Lower leg skin (tissue), 4 donors: ENCODE results near the gene SRMS. TPM values are rescaled to one million over a fixed set of nuclear protein-coding genes. Genes with fewer than 3 reads are reported as not detected.
"Not testable (repeated sequence)": the region's sequence is repeated elsewhere in the genome, so short reads cannot be mapped to it uniquely, and the experiment has no call there.

ENCODE experiments used
- DNase-seq, 2 donors: peaks; one replicate each; pipeline ENCODE4 v3.0.0-alpha.2; 2019; ENCODE audit warnings: low spot score in 2 of 2
- H3K4me3 ChIP-seq: fragments of 200-600 bp; sonication (generic); 2 replicates; pipeline ENCODE4 v1.5.1; 2017; ENCODE audit warnings: mild to moderate bottlenecking, low read depth; ENCODE audit not compliant: poor library complexity, severe bottlenecking
- POLR2A ChIP-seq, 2 donors: fragments of 450-650 bp; IDR thresholded peaks; one replicate each; pipeline ENCODE4 v1.6.1; 2016 to 2017; ENCODE audit warnings: antibody characterized with exemption in 2 of 2, mild to moderate bottlenecking in 1 of 2, moderate library complexity in 1 of 2
- WGBS, 2 donors: methylation state at CpG; one replicate each; pipeline ENCODE4 v1.1.5; 2018; 5-methylcytosine and 5-hydroxymethylcytosine counted together
- intact Hi-C: fragments of 100-400 bp; cut with DNase I; formaldehyde crosslinking; loops from one replicate; pipeline ENCODE4 v1.15.0; 2023; ENCODE audit warnings: low total_unique reads
- total RNA-seq, 4 donors: library from RNA; depleted of rRNA; stranded (reverse); fragments of >200 nt; gene quantifications; one replicate each; pipeline ENCODE4 v1.1.0, GENCODE V29; 2016
- TF ChIP-seq, protein P1 (sequence below), 3 donors: fragments of 450-650 bp; IDR thresholded peaks; one replicate each; pipeline ENCODE4 v1.5.1; 2016; ENCODE audit warnings: antibody characterized with exemption in 3 of 3, mild to moderate bottlenecking in 3 of 3, moderate library complexity in 2 of 3

Gene SRMS
- total RNA-seq, 4 donors from 2014 or later = 0.16 to 0.59 (median 0.37) TPM; not detected in 1

GRCh38 chr20:63562461-63563224 is 15.1 kb upstream of the SRMS start:
- intact Hi-C loops = no loop called here
- TF ChIP-seq POLR2A (IDR thresholded peaks at IDR 0.05) = no peak
- TF ChIP-seq, protein P1, sequence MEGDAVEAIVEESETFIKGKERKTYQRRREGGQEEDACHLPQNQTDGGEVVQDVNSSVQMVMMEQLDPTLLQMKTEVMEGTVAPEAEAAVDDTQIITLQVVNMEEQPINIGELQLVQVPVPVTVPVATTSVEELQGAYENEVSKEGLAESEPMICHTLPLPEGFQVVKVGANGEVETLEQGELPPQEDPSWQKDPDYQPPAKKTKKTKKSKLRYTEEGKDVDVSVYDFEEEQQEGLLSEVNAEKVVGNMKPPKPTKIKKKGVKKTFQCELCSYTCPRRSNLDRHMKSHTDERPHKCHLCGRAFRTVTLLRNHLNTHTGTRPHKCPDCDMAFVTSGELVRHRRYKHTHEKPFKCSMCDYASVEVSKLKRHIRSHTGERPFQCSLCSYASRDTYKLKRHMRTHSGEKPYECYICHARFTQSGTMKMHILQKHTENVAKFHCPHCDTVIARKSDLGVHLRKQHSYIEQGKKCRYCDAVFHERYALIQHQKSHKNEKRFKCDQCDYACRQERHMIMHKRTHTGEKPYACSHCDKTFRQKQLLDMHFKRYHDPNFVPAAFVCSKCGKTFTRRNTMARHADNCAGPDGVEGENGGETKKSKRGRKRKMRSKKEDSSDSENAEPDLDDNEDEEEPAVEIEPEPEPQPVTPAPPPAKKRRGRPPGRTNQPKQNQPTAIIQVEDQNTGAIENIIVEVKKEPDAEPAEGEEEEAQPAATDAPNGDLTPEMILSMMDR (IDR thresholded peaks at IDR 0.05) = no peak
- whole genome bisulfite sequencing, 2 donors = 93 to 94% methylated on average over 37 to 48 of the region's 54 CpGs
- H3K4me3 ChIP-seq = no peak overlapping the region
- DNase-seq = no peak

DNA sequence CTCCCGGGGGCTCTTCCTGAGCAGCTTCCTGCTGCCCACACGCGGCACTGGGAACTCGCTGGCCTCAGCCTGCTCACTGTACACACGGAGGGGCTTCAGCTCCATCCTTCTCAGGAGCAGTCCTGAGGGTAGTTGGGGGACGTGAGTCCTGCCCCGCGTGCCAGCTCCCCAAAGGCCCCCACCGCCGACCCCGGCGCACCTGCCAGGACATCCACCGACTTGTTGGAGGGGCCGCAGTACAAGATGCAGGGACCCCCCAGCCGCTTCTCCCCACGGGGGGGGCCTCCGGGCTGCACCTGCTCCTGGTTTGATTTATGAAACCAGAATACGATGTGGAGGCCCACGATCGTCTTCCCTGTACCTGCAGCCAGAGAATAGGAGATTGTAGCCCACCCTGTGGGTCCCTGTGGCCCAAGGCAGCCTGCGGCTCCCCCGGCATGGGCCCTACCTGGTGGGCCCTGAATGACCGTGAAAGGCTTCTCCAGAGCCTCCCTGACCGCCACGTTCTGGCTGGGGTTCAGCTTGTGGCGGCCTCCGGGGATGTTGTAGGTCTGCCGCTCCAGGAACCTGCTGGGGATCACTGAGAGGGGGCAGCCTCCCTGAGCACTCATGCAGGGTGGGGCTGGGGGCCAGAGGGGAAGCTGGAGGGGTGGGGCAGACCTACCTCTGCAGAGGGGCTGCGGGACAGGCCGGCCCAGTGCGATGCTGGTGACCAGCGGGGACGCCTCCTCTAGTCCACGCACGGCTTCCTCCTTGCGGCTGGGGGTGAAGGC is 14.3 kb upstream of the SRMS start:
- no peak overlapping the region for H3K4me3 ChIP-seq

DNA sequence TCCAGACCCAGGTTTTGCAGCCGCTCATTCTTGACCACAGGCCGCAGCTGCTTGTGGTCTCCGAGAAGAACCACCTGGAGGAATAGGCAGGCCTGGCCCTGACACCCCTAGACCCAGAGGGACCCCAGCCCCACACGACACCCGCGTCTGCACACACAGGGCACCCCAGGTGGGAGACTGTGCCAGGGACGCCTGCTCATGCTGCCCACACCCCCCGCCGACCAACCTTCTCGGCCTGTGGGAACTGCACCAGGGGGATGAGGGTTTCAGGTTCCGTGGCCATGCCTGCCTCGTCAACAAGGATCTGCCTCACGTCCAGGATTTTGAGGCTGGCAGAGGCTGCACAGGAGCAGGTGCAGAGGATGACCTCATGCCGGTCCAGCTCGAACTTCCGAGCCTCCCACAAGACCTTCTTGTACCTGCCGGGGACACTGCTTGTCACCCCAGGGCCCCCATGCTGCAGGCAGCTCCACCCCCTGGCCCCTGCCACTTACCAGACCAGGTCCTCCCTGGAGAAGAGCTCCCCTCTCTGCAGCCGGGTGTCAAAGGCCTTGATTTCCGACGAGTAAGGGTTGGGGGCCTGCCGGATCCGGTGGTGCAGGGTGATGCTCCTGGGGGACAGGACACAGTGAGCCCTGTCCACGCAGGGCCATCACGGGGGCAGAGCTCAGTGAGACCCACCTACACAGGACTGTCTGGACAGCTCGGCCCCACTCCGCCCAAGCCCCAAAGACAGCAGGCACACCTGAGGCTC is 13.5 kb upstream of the SRMS start:
- 94 to 95% methylated on average over 19 to 20 of the region's 26 CpGs for WGBS, 2 donors
- intact Hi-C loops = no loop called here
- TF ChIP-seq, protein P1 (IDR thresholded peaks at IDR 0.05) = no peak
- no peak for DNase-seq
- no peak overlapping the region for H3K4me3 ChIP-seq

More for the DNA sequence above, 14.3 kb upstream of the SRMS start:
- TF ChIP-seq POLR2A (IDR thresholded peaks at IDR 0.05) = no peak
- TF ChIP-seq, protein P1 (IDR thresholded peaks at IDR 0.05) = no peak
- WGBS, 2 donors = 93 to 94% methylated on average over 20 to 30 of the region's 36 CpGs
- DNase-seq = no peak
- intact Hi-C loops = no loop called here

- H3K4me3 ChIP-seq = no peak overlapping the region
- DNase-seq = no peak
- intact Hi-C loops = no loop called here
- 97 to 98% methylated on average over 16 of the region's 16 CpGs for WGBS, 2 donors
- TF ChIP-seq, protein P1 (IDR thresholded peaks at IDR 0.05) = no peak
- no peak for TF ChIP-seq POLR2A (IDR thresholded peaks at IDR 0.05)
These were observed 12.8 kb upstream of the SRMS start for GRCh38 chr20:63560333-63560805.

DNA sequence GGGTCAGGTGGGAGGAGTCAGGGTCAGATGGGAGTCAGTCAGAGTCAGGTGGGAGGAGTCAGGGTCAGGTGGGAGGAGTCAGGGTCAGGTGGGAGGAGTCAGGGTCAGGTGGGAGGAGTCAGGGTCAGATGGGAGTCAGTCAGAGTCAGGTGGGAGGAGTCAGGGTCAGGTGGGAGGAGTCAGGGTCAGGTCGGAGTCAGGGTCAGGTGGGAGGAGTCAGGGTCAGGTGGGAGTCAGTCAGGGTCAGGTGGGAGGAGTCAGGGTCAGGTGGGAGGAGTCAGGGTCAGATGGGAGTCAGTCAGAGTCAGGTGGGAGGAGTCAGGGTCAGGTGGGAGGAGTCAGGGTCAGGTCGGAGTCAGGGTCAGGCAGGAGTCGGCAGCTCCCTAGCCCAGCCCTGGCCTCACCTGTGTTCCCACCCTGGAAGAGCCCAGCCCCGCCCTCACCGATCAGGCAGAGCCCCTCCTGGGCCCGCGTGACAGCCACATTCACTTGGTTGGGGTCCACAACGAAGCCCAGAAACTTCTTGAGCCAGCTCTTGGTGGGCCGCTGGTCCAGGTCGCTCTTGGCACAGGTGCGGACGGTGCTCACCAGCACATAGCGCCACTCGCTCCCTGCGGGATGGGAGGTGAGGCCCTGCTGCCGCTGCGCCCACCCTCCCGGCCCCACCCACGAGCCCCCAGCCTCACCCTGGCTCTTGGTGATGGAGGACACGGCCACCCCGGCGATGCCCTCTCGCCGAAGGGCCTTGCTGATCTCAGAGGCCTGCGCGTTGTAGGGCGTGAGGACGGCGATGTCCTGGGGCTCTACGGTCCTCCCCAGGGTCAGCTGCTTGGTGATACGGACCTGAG is 12.2 kb upstream of the SRMS start:
- 92 to 97% methylated on average over 17 to 31 of the region's 31 CpGs for WGBS, 2 donors
- DNase-seq, intact Hi-C loops, H3K4me3 ChIP-seq: not testable (repeated sequence)
